ENCODE data around the gene CUL1. TPM values are rescaled to one million over a fixed set of nuclear protein-coding genes. Genes with fewer than 3 reads are reported as not detected.

The CUL1 gene
- total RNA-seq, 1 donor from 2014 or later = 40.5 TPM

DNA sequence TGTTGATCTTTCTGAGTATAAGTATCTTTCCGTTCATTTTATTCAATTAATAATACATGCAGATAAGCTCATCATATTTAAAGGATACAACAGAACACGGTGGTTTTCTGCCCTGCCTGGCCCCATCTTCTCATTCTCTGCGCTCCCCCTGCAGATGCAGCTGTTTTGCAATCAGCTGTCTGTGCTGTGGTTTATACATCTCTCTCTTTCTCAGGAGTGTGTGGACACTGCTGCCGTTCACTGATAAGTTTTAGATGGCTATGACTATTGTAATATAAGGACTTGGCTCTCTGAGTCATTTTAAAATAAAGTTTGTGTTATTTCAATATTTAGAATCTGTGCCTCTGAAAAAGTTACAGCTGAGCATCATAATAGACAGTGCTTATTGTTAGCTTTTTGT lies 54.5 kb downstream of the CUL1 start:
- H3K4me3 ChIP-seq (ENCODE audit: low read depth, low read length) = no peak overlapping the region
- FAIRE-seq = no peak
- TF ChIP-seq, protein P1, sequence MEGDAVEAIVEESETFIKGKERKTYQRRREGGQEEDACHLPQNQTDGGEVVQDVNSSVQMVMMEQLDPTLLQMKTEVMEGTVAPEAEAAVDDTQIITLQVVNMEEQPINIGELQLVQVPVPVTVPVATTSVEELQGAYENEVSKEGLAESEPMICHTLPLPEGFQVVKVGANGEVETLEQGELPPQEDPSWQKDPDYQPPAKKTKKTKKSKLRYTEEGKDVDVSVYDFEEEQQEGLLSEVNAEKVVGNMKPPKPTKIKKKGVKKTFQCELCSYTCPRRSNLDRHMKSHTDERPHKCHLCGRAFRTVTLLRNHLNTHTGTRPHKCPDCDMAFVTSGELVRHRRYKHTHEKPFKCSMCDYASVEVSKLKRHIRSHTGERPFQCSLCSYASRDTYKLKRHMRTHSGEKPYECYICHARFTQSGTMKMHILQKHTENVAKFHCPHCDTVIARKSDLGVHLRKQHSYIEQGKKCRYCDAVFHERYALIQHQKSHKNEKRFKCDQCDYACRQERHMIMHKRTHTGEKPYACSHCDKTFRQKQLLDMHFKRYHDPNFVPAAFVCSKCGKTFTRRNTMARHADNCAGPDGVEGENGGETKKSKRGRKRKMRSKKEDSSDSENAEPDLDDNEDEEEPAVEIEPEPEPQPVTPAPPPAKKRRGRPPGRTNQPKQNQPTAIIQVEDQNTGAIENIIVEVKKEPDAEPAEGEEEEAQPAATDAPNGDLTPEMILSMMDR (IDR thresholded peaks at IDR 0.05; ENCODE audit: insufficient read depth, low read length, severe bottlenecking) = no peak
- H3K36me3 ChIP-seq (ENCODE audit: control insufficient read depth, insufficient read depth, low read length) = peaks cover 5% of the 10 kb centered on the region
- DNase-seq (ENCODE audit: low read depth) = no peak
- no peaks in the 10 kb centered on the region for H3K27me3 ChIP-seq (ENCODE audit: control insufficient read depth, insufficient read depth, low read length)

DNA sequence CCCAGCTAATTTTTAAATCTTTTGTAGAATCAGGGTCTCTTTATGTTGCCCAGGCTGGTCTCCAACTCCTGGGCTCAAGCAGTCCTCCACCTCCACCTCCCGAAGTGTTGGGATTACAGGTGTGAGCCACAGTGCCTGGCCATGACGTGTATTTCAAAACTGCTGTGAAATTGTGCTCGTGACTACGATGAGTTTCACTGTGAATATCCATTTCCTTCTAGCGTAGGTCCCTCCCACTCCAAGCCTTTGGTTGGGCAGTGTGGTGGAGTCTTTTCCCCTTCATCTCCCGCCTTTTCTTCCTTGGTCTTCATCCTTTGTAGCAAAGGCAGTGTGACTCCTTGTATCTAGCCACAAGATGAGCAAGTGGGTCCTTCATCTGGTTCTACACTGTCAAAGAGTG lies 56.2 kb downstream of the CUL1 start:
- H3K27me3 ChIP-seq (ENCODE audit: control insufficient read depth, insufficient read depth, low read length) = no peaks in the 10 kb centered on the region
- FAIRE-seq = no peak
- no peak overlapping the region for H3K4me3 ChIP-seq (ENCODE audit: low read depth, low read length)
- DNase-seq (ENCODE audit: low read depth) = no peak
- peaks cover 5% of the 10 kb centered on the region for H3K36me3 ChIP-seq (ENCODE audit: control insufficient read depth, insufficient read depth, low read length)
- TF ChIP-seq, protein P1 (IDR thresholded peaks at IDR 0.05; ENCODE audit: insufficient read depth, low read length, severe bottlenecking) = no peak

DNA sequence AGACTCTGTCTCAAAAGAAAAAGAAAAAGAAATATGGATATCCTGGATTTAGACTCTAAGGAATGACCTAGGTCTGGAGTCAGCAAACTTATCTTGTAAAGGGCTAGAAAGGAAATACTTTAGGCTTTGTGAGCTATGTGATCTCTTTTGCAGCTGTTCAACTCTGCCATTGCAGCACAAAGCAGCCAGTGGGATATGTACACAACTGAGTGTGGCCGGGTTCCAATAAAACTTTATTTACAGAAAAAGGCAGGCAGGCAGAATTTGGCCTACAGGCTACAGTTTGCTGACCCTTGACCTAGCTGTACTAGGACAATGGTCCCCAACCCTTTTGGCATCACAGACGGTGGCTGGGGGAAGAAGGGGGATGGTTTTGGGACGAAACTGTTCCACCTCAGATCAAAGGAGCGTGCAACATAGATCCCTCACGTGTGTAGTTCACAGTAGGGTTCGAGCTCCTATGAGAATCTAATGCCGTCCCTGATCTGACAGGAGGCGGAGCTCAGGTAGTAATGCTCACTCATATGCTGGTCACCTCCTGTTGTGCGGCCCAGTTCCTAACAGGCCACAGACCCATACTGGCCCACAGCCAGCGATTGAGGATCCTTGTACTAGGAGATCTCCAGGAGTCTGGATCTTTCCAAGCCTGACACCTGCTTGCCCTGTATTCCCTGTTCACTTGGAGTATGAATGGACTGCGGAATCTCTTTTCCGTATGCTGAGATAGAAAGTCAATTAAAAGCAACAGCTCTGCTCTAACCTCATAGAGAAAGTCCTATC lies 63.0 kb downstream of the CUL1 start:
- DNase-seq (ENCODE audit: low read depth) (no peak), FAIRE-seq (no peak)
- Histone ChIP-seq H3K4me3 (ENCODE audit: low read depth, low read length) (no peak overlapping the region), H3K27me3 (ENCODE audit: control insufficient read depth, insufficient read depth, low read length) (no peaks in the 10 kb centered on the region), H3K36me3 (ENCODE audit: control insufficient read depth, insufficient read depth, low read length) (peaks cover 9% of the 10 kb centered on the region)
- TF ChIP-seq, protein P1 (IDR thresholded peaks at IDR 0.05; ENCODE audit: insufficient read depth, low read length, severe bottlenecking) = no peak

DNA sequence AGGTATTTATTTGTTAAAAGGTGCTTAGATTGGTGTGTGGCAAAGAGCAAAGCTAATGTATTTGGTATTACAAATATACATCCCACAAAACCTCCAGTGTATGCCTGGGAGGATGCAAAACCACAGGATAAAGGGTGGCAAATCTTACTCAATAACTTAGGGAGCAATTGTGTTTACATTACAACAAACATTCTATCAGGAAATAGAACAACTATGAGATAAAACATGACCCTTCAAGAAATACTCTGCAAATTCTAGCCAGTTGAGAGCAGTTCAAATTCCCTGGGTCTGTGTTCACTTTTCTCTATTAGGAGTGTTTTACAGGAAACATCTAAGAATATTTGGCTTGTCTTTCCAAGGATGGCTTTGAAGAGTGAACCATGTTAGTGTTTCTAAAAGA lies 64.9 kb downstream of the CUL1 start:
- Histone ChIP-seq H3K4me3 (ENCODE audit: low read depth, low read length) (no peak overlapping the region), H3K27me3 (ENCODE audit: control insufficient read depth, insufficient read depth, low read length) (no peaks in the 10 kb centered on the region), H3K36me3 (ENCODE audit: control insufficient read depth, insufficient read depth, low read length) (peaks cover 8% of the 10 kb centered on the region)
- TF ChIP-seq, protein P1 (IDR thresholded peaks at IDR 0.05; ENCODE audit: insufficient read depth, low read length, severe bottlenecking) = no peak
- no peak for FAIRE-seq
- no peak for DNase-seq (ENCODE audit: low read depth)

DNA sequence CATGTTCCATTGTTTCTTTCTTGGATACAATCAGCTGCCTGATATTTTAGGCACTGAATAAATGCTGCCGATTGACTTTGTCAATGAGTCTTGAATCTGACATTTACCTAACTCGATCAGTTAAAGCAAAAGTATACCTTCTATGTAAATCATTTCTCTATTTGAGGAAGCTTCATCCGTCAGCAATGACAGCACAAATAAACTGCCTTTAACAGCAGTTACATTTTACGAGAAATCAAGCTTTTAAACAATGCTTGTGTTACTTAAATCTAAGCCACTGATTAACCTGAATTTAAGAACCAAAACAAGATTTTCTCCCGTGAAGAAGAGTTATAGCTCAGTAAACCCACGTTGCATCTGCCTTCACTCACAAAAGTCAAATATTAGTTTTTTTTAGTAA lies 71.3 kb downstream of the CUL1 start:
- no peak for DNase-seq (ENCODE audit: low read depth)
- no peak for FAIRE-seq
- H3K36me3 ChIP-seq (ENCODE audit: control insufficient read depth, insufficient read depth, low read length) = peaks cover 5% of the 10 kb centered on the region
- no peak overlapping the region for H3K4me3 ChIP-seq (ENCODE audit: low read depth, low read length)
- no peaks in the 10 kb centered on the region for H3K27me3 ChIP-seq (ENCODE audit: control insufficient read depth, insufficient read depth, low read length)
- TF ChIP-seq, protein P1 (IDR thresholded peaks at IDR 0.05; ENCODE audit: insufficient read depth, low read length, severe bottlenecking) = no peak

All from bronchial epithelial cell (primary cell).